ENCODE measurements around the gene SNRPD3. TPM values are rescaled to one million over a fixed set of nuclear protein-coding genes. Genes with fewer than 3 reads are reported as not detected.

The SNRPD3 gene
- total RNA-seq, 6 donors from 2014 or later = 66.8 to 119 (median 84.8) TPM

- peaks cover 13 to 25% (median 19%) of the 10 kb centered on the region in 4 donors for H3K4me1 ChIP-seq
- ATAC-seq (ENCODE audit: low FRiP score in 2 of 2) (no peak), DNase-seq (no peak)
- H3K9me3 ChIP-seq = no peaks in the 10 kb centered on the region
- no peaks in the 10 kb centered on the region for H3K27me3 ChIP-seq
- no peak overlapping the region for H3K4me3 ChIP-seq
- H3K36me3 ChIP-seq = no peaks in the 10 kb centered on the region
- WGBS, 2 donors = 83 to 86% methylated on average over 5 of the region's 5 CpGs
- TF ChIP-seq POLR2A (IDR thresholded peaks at IDR 0.05) = no peak
- TF ChIP-seq CTCF (IDR thresholded peaks at IDR 0.05) = no peak
- no peak for TF ChIP-seq EP300 (IDR thresholded peaks at IDR 0.05)
- TF ChIP-seq POLR2AphosphoS5 (IDR thresholded peaks at IDR 0.05) = no peak
- H3K27ac ChIP-seq = no peak overlapping the region
These were observed 36.3 kb upstream of the SNRPD3 start for GRCh38 chr22:24519496-24519895.

- peak; percentile 63 to 92 for ATAC-seq (ENCODE audit: low FRiP score in 2 of 2)
- DNase-seq = peak in 1 of 2 donors; percentile 89
- Histone ChIP-seq H3K4me3 (no peak overlapping the region), H3K4me1 (peaks cover 15 to 21% (median 19%) of the 10 kb centered on the region in 4 donors), H3K27ac (peak overlapping the region in 1 of 4 donors; percentile 59), H3K27me3 (no peaks in the 10 kb centered on the region), H3K9me3 (no peaks in the 10 kb centered on the region), H3K36me3 (no peaks in the 10 kb centered on the region)
- TF ChIP-seq POLR2A (IDR thresholded peaks at IDR 0.05) (no peak), CTCF (IDR thresholded peaks at IDR 0.05) (peak in 4 of 6 experiments; percentile 38 to 68 (median 66)), EP300 (IDR thresholded peaks at IDR 0.05) (peak in 1 of 4 donors; percentile 38), POLR2AphosphoS5 (IDR thresholded peaks at IDR 0.05) (no peak)
- WGBS, 2 donors = 16 to 31% methylated on average over 7 to 8 of the region's 8 CpGs
These were observed 34.0 kb upstream of the SNRPD3 start for GRCh38 chr22:24521791-24522245.

GRCh38 chr22:24523873-24524272 lies 31.9 kb upstream of the SNRPD3 start:
- no peak overlapping the region for H3K27ac ChIP-seq
- no peak for DNase-seq

GRCh38 chr22:24525416-24526037 lies 30.3 kb upstream of the SNRPD3 start:
- H3K4me3 ChIP-seq = no peak overlapping the region
- peaks cover 15 to 21% (median 18%) of the 10 kb centered on the region in 4 donors for H3K4me1 ChIP-seq
- H3K36me3 ChIP-seq = no peaks in the 10 kb centered on the region
- H3K27ac ChIP-seq = no peak overlapping the region
- DNase-seq = peak in 1 of 2 donors; percentile 81
- H3K27me3 ChIP-seq = no peaks in the 10 kb centered on the region
- peak; percentile 84 to 93 for ATAC-seq (ENCODE audit: low FRiP score in 2 of 2)
- WGBS, 2 donors = 3 to 4% methylated on average over 10 to 12 of the region's 12 CpGs
- peak; percentile 71 to 88 (median 84) for TF ChIP-seq CTCF (IDR thresholded peaks at IDR 0.05)
- peak; percentile 32 to 64 for TF ChIP-seq POLR2AphosphoS5 (IDR thresholded peaks at IDR 0.05)
- TF ChIP-seq POLR2A (IDR thresholded peaks at IDR 0.05) = no peak
- TF ChIP-seq EP300 (IDR thresholded peaks at IDR 0.05) = no peak
- H3K9me3 ChIP-seq = no peaks in the 10 kb centered on the region

More at GRCh38 chr22:24523873-24524272, 31.9 kb upstream of the SNRPD3 start:
- 61 to 63% methylated on average over 2 of the region's 2 CpGs for WGBS, 2 donors
- H3K4me3 ChIP-seq = no peak overlapping the region
- no peaks in the 10 kb centered on the region for H3K36me3 ChIP-seq
- H3K9me3 ChIP-seq = no peaks in the 10 kb centered on the region
- TF ChIP-seq CTCF (IDR thresholded peaks at IDR 0.05) (no peak), EP300 (IDR thresholded peaks at IDR 0.05) (no peak), POLR2A (IDR thresholded peaks at IDR 0.05) (no peak), POLR2AphosphoS5 (IDR thresholded peaks at IDR 0.05) (no peak)
- no peaks in the 10 kb centered on the region for H3K27me3 ChIP-seq
- no peak for ATAC-seq (ENCODE audit: low FRiP score in 2 of 2)
- peaks cover 15 to 21% (median 18%) of the 10 kb centered on the region in 4 donors for H3K4me1 ChIP-seq
